GM18526 (cell line): ENCODE data around the gene EBLN1.

Experiments
- POLR2A ChIP-seq: IDR thresholded peaks from 3 replicates; pipeline ENCODE4 v1.6.1; 2011; ENCODE audit not compliant: insufficient read length; ENCODE audit errors: extremely low read depth

EBLN1 gene

GRCh38 chr10:22243321-22243720, 25.5 kb upstream of the EBLN1 start:
- no peak for TF ChIP-seq POLR2A

- TF ChIP-seq POLR2A, result no peak
These were observed 13.4 kb upstream of the EBLN1 start for GRCh38 chr10:22231260-22231659.

- no peak for TF ChIP-seq POLR2A
These were observed 12.5 kb upstream of the EBLN1 start for GRCh38 chr10:22230158-22230833.

- TF ChIP-seq POLR2A, result no peak
These were observed 12.0 kb upstream of the EBLN1 start for GRCh38 chr10:22229802-22230157.

- TF ChIP-seq POLR2A, result no peak
These were observed 11.4 kb upstream of the EBLN1 start for GRCh38 chr10:22228943-22229801.

GRCh38 chr10:22228167-22228938, 10.5 kb upstream of the EBLN1 start:
- no peak for TF ChIP-seq POLR2A

GRCh38 chr10:22226599-22226998, 8.8 kb upstream of the EBLN1 start:
- no peak for TF ChIP-seq POLR2A

GRCh38 chr10:22222236-22223190, 4.7 kb upstream of the EBLN1 start:
- TF ChIP-seq POLR2A, result no peak

GRCh38 chr10:22219308-22219707, 1.5 kb upstream of the EBLN1 start:
- no peak for TF ChIP-seq POLR2A

- TF ChIP-seq POLR2A, result no peak
These were observed 633 bp upstream of the EBLN1 start for GRCh38 chr10:22218448-22218847.

- no peak for TF ChIP-seq POLR2A
These were observed 7.5 kb downstream of the EBLN1 start for GRCh38 chr10:22210267-22210666.

GRCh38 chr10:22193945-22194344, 23.9 kb downstream of the EBLN1 start:
- no peak for TF ChIP-seq POLR2A

- no peak for TF ChIP-seq POLR2A
These were observed 32.2 kb downstream of the EBLN1 start for GRCh38 chr10:22185586-22185985.

GRCh38 chr10:22183771-22184461, 33.9 kb downstream of the EBLN1 start:
- TF ChIP-seq POLR2A, result no peak

GRCh38 chr10:22180724-22181123, 37.1 kb downstream of the EBLN1 start:
- no peak for TF ChIP-seq POLR2A

GRCh38 chr10:22174442-22174841, 43.4 kb downstream of the EBLN1 start:
- TF ChIP-seq POLR2A, result no peak
